ENCODE measurements around the gene SNX19.

GRCh38 chr11:130915603-130916237 lies 559 bp downstream of the SNX19 start:
- TF ChIP-seq RAD21 (IDR thresholded peaks at IDR 0.05; ENCODE audit: low read length) (no peak), CTCF (IDR thresholded peaks at IDR 0.05) (no peak), EZH2phosphoT487 (IDR thresholded peaks at IDR 0.05; ENCODE audit: borderline replicate concordance, low read depth) (no peak), POLR2AphosphoS5 (IDR thresholded peaks at IDR 0.05; ENCODE audit: low read depth, low read length) (no peak), GATA2 (CRISPR knock-in tag; IDR thresholded peaks at IDR 0.05) (0 out of 2 replicates have a peak, but pooled peaks have one; percentile 22), NFIC (IDR thresholded peaks at IDR 0.05; ENCODE audit: borderline replicate concordance) (no peak)

All from SK-N-SH (cell line).